Gastrocnemius medialis (tissue), 4 donors: ENCODE data around the gene DCLK2. TPM values are rescaled to one million over a fixed set of nuclear protein-coding genes. Genes with fewer than 3 reads are reported as not detected.

Source experiments
- ATAC-seq, 2 donors: fragments of 150-250 bp; one replicate each; pipeline ENCODE4 v1.9.1; 2016
- DNase-seq, 2 donors: peaks; one replicate each; pipeline ENCODE4 v3.0.0-alpha.2; 2019
- H3K27ac ChIP-seq, 4 donors: fragments of 200-600 bp; sonication (generic); 1 replicate in 1 of 4; 2 replicates in 3 of 4; pipeline ENCODE4 v1.5.1; 2016 to 2018; ENCODE audit warnings: mild to moderate bottlenecking in 2 of 4, moderate library complexity in 1 of 4
- H3K27me3 ChIP-seq, 3 donors: fragments of 200-600 bp; sonication (generic) in 2 of 3; 1 replicate in 1 of 3; 2 replicates in 2 of 3; pipeline versions ENCODE4 v1.5.1 to v1.6.0; 2016 to 2019; ENCODE audit warnings: mild to moderate bottlenecking in 1 of 3, moderate library complexity in 1 of 3
- H3K36me3 ChIP-seq, 2 donors: fragments of 200-600 bp; sonication (generic) in 1 of 2; one replicate each; pipeline ENCODE4 v1.5.1; 2017 to 2018
- H3K4me1 ChIP-seq, 2 donors: fragments of 200-600 bp; sonication (generic) in 1 of 2; one replicate each; pipeline ENCODE4 v1.5.1; 2016 to 2017; ENCODE audit warnings: mild to moderate bottlenecking in 2 of 2
- H3K4me3 ChIP-seq, 4 donors: fragments of 200-600 bp; sonication (generic) in 3 of 4; 1 replicate in 1 of 4; 2 replicates in 3 of 4; pipeline ENCODE4 v1.5.1; 2016 to 2019; ENCODE audit warnings: mild to moderate bottlenecking in 2 of 4
- H3K9me3 ChIP-seq, 3 donors: fragments of 200-600 bp; sonication (generic) in 2 of 3; 1 replicate in 1 of 3; 2 replicates in 2 of 3; pipeline ENCODE4 v1.5.1; 2016 to 2019
- CTCF ChIP-seq, 5 experiments: fragments of 450-650 bp in 3 of 5; fragments of 200-600 bp in 2 of 5; sonication (generic) in 2 of 5; IDR thresholded peaks in 4 of 5; conservative IDR thresholded peaks in 1 of 5; 1 replicate in 4 of 5; 2 replicates in 1 of 5; pipeline ENCODE4 v1.5.1; 2016 to 2019; ENCODE audit warnings: antibody characterized with exemption in 5 of 5, mild to moderate bottlenecking in 3 of 5, moderate library complexity in 3 of 5
- POLR2A ChIP-seq, 2 donors: fragments of 450-650 bp; IDR thresholded peaks; one replicate each; pipeline ENCODE4 v1.6.1; 2017; ENCODE audit warnings: antibody characterized with exemption in 2 of 2, mild to moderate bottlenecking in 2 of 2, moderate library complexity in 2 of 2
- in situ Hi-C, 4 donors: fragments of 200-750 bp; cut with MboI; loops; one replicate each; pipeline versions ENCODE4 v1.15.0 to v1.8.0; 2017; ENCODE audit warnings: low sequenced_read_pairs in 4 of 4
- intact Hi-C: fragments of 100-400 bp; cut with DNase I; formaldehyde crosslinking; loops from one replicate; pipeline ENCODE4 v1.15.1; 2023; ENCODE audit warnings: low total_unique reads
- total RNA-seq, 4 donors: library from RNA; depleted of rRNA; stranded (reverse); fragments of >200 nt; gene quantifications; one replicate each; pipeline versions ENCODE4 v1.1.0 to v1.2.3, GENCODE V29; 2016

The DCLK2 gene
- total RNA-seq, 4 donors from 2014 or later, result 0.29 to 0.97 (median 0.47) TPM

- intact Hi-C loops, result no loop called here
- no peak overlapping the region for H3K27ac ChIP-seq
- TF ChIP-seq CTCF (IDR thresholded peaks at IDR 0.05 in 4 of 5, conservative IDR thresholded peaks at IDR 0.05 in 1 of 5), result no peak
- TF ChIP-seq POLR2A (IDR thresholded peaks at IDR 0.05), result no peak
- no peaks in the 10 kb centered on the region for H3K27me3 ChIP-seq
- H3K4me1 ChIP-seq, result no peaks in the 10 kb centered on the region
- no peaks in the 10 kb centered on the region for H3K9me3 ChIP-seq
- DNase-seq (no peak), ATAC-seq (no peak)
- no peaks in the 10 kb centered on the region for H3K36me3 ChIP-seq
- in situ Hi-C loops, result loop anchor here in 2 of 4 donors (25.0 kb wide), 1 partner anchor 584 kb away; no protein-coding TSS in a partner anchor
- H3K4me3 ChIP-seq, result no peak overlapping the region
These were observed 200.0 kb downstream of the DCLK2 start for GRCh38 chr4:150278206-150278605.

GRCh38 chr4:150280081-150280895, 202.0 kb downstream of the DCLK2 start:
- no peak for ATAC-seq
- TF ChIP-seq CTCF (IDR thresholded peaks at IDR 0.05 in 4 of 5, conservative IDR thresholded peaks at IDR 0.05 in 1 of 5), result no peak
- TF ChIP-seq POLR2A (IDR thresholded peaks at IDR 0.05), result no peak
- intact Hi-C loops (no loop called here), in situ Hi-C loops (loop anchor here in 2 of 4 donors (25.0 kb wide), 1 partner anchor 582 kb away; no protein-coding TSS in a partner anchor)
- no peaks in the 10 kb centered on the region for H3K27me3 ChIP-seq
- no peaks in the 10 kb centered on the region for H3K9me3 ChIP-seq
- H3K4me3 ChIP-seq, result no peak overlapping the region
- peaks cover 0 to 5% of the 10 kb centered on the region in 2 donors for H3K36me3 ChIP-seq
- no peak overlapping the region for H3K27ac ChIP-seq
- DNase-seq, result no peak
- no peaks in the 10 kb centered on the region for H3K4me1 ChIP-seq

- Histone ChIP-seq H3K36me3 (peaks cover 0 to 5% of the 10 kb centered on the region in 2 donors), H3K27me3 (no peaks in the 10 kb centered on the region), H3K4me3 (no peak overlapping the region), H3K9me3 (no peaks in the 10 kb centered on the region), H3K4me1 (no peaks in the 10 kb centered on the region), H3K27ac (no peak overlapping the region)
- no peak for ATAC-seq
- no peak for DNase-seq
- in situ Hi-C loops (loop anchor here in 2 of 4 donors (25.0 kb wide), 1 partner anchor 581 kb away; no protein-coding TSS in a partner anchor), intact Hi-C loops (no loop called here)
- TF ChIP-seq POLR2A (IDR thresholded peaks at IDR 0.05), result no peak
- TF ChIP-seq CTCF (IDR thresholded peaks at IDR 0.05 in 4 of 5, conservative IDR thresholded peaks at IDR 0.05 in 1 of 5), result no peak
These were observed 202.7 kb downstream of the DCLK2 start for GRCh38 chr4:150280975-150281374.

- intact Hi-C loops, result no loop called here
- Histone ChIP-seq H3K27ac (no peak overlapping the region), H3K4me3 (no peak overlapping the region)
These were observed 205.4 kb downstream of the DCLK2 start for GRCh38 chr4:150283689-150284088.

More at GRCh38 chr4:150283689-150284088, 205.4 kb downstream of the DCLK2 start:
- in situ Hi-C loops, result loop anchor here in 2 of 4 donors (25.0 kb wide), 1 partner anchor 579 kb away; no protein-coding TSS in a partner anchor
- ATAC-seq (no peak), DNase-seq (no peak)
- Histone ChIP-seq H3K9me3 (no peaks in the 10 kb centered on the region), H3K4me1 (no peaks in the 10 kb centered on the region), H3K36me3 (peaks cover 0 to 5% of the 10 kb centered on the region in 2 donors), H3K27me3 (no peaks in the 10 kb centered on the region)
- no peak for TF ChIP-seq CTCF (IDR thresholded peaks at IDR 0.05 in 4 of 5, conservative IDR thresholded peaks at IDR 0.05 in 1 of 5)
- no peak for TF ChIP-seq POLR2A (IDR thresholded peaks at IDR 0.05)
